Effector CD8-positive, alpha-beta T cell (primary cell): ENCODE results near the gene MMS19.
"Not testable (repeated sequence)": the region's sequence is repeated elsewhere in the genome, so short reads cannot be mapped to it uniquely, and the experiment has no call there.

Experiments used
- DNase-seq: peaks from one replicate; lab custom pipeline; 2025; lab: John Stamatoyannopoulos, UW

Gene MMS19

DNA sequence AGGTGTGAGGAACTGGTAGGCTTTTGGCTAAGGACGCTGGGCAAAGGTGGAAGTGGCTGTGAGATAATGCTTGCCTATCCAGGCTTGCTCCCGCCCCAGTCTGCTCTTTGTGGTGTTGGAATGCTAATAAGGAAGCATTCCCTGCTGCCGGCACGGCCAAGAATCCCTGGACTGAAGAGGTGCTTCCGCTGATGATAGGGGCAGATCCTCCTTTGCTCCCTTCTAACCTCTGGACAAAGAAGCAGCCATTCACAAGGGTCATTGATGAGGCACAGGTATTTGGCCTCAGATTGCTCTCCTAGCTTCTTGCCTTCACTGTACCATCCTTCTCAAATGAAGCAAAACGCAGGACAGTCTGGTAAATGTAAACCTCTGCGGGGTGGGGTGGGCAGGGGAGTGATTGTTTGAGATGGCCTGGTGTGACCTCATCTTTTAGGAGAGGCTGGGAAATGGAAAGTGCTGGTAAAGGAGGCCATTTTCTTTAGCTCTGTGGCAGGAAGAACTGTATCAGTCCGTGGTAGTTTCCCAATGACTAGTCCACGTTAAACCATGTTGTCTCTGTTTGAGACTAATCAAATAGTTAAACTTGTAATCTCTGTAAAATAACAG, 70.5 kb downstream of the MMS19 start:
- no peak for DNase-seq

DNA sequence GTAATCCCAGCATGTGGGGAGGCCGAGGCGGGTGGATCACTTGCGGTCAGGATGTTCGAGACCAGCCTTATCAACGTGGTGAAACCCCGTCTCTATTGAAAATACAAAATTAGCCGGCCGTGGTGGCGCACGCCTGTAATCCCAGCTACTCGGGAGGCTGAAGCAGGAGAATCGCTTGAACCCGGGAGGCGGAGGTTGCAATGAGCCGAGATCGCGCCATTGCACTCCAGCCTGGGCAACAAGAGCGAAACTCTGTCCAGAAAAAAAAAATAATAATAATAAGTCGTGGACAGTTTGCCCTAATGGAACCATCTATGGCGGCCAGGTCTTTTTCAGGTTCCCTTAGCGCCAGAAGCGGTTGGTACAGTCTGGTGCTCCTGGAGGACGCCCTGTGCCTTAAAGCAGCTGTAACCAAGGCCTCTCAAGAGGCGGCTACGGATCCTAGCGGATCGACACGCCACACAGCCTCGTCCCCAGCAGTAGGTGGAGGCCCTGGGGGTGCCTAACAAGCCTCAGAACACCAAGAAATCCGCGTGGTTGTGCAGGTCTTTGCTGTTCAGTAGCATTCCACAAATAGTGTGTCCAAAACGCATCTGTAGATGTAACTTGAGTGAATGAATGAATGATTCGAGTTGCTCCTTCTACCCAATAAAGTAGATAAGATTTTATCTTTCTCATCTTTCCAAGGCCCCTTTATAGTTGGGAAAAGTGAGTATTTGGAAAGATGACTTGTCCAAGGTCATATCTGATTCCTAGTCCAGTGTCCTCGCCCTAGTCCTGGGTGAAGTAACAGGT, 71.2 kb downstream of the MMS19 start:
- no peak for DNase-seq

GRCh38 chr10:97425964-97426775, 72.1 kb downstream of the MMS19 start, which contains the start of gene PGAM1:
PGAM1 (plus strand) TSS chr10:97426191; CDS start chr10:97426308, 117 bp downstream.
- DNase-seq = peak; percentile 91

- not testable (repeated sequence) for DNase-seq
These were observed 74.5 kb downstream of the MMS19 start for GRCh38 chr10:97423757-97424098.

- no peak for DNase-seq
These were observed 81.7 kb downstream of the MMS19 start for GRCh38 chr10:97416565-97416964.

DNA sequence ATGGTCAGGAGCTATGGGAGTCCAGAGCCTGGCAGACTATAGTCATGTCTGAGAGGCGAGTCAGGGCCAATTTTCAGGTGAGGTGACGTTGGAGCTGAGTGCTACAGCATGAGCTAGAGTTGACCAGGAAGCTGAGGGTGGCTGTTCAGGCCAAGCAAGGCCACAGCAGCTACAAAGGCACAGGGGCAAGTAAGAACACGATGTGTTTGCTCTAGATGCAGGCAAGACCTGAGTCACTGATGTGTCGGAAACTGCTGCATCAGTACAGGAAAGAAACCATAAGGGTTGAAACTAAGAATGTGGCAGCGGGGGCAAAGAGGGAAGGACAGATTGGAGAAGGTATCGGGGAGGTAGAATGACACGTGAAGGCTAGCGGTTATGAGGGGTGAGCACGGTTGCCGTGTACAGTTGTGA, 85.3 kb downstream of the MMS19 start:
- DNase-seq = no peak

- DNase-seq = no peak
These were observed 86.8 kb downstream of the MMS19 start for GRCh38 chr10:97411406-97411805.

GRCh38 chr10:97408496-97408992, 89.7 kb downstream of the MMS19 start:
- DNase-seq = no peak
